HL-60 (cell line): ENCODE measurements around the gene SYNJ2.

Experiments used
- POLR2AphosphoS5 ChIP-seq: IDR thresholded peaks from 2 replicates; pipeline ENCODE4 v1.6.1; 2012; ENCODE audit warnings: low read depth
- TF ChIP-seq, protein P1 (sequence below): IDR thresholded peaks from one replicate; pipeline ENCODE4 v1.5.1; 2011; ENCODE audit warnings: low read length, control low read depth, inconsistent platforms; ENCODE audit not compliant: insufficient read depth
- TF ChIP-seq, protein P2 (sequence below): IDR thresholded peaks from 2 replicates; pipeline ENCODE4 v1.6.1; 2012; ENCODE audit warnings: low read depth; ENCODE audit not compliant: insufficient replicate concordance

DNA sequence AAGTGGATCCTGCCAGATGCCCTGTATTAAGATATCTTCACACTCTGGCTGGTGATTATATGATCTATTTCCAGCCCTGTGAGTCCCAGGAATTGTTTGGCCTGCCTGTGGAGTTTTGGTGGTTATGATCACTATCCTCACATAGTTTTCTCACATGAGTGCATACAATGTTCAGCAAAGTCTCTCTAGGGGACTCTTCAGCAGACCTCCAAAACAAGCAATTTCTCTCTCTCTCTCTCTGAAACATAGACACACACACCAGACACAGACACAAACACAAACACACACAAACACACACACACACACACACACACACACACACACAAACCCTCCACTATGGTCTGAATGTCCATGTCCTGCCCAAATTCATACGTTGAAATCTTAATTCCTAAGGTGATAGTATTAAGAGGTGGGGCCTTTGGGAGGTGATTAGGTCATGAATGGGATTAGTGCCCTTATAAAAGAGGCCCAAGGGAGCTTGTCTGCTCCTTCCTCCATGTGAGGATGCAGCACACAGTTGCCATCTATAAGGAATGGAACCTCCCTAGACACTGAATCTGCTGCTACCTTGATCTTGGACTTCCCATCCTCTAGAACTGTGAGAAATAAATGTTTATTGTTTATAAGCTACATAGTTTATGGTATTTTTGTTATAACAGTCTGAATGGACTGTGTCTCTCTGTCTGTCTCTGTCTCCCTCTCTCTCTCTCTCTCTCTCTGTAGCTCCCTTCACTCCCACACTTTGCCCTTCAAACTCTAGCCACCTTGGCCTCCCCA is 22.0 kb upstream of the SYNJ2 start:
- TF ChIP-seq, protein P1, sequence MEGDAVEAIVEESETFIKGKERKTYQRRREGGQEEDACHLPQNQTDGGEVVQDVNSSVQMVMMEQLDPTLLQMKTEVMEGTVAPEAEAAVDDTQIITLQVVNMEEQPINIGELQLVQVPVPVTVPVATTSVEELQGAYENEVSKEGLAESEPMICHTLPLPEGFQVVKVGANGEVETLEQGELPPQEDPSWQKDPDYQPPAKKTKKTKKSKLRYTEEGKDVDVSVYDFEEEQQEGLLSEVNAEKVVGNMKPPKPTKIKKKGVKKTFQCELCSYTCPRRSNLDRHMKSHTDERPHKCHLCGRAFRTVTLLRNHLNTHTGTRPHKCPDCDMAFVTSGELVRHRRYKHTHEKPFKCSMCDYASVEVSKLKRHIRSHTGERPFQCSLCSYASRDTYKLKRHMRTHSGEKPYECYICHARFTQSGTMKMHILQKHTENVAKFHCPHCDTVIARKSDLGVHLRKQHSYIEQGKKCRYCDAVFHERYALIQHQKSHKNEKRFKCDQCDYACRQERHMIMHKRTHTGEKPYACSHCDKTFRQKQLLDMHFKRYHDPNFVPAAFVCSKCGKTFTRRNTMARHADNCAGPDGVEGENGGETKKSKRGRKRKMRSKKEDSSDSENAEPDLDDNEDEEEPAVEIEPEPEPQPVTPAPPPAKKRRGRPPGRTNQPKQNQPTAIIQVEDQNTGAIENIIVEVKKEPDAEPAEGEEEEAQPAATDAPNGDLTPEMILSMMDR = no peak
- TF ChIP-seq POLR2AphosphoS5 = no peak
- TF ChIP-seq, protein P2, sequence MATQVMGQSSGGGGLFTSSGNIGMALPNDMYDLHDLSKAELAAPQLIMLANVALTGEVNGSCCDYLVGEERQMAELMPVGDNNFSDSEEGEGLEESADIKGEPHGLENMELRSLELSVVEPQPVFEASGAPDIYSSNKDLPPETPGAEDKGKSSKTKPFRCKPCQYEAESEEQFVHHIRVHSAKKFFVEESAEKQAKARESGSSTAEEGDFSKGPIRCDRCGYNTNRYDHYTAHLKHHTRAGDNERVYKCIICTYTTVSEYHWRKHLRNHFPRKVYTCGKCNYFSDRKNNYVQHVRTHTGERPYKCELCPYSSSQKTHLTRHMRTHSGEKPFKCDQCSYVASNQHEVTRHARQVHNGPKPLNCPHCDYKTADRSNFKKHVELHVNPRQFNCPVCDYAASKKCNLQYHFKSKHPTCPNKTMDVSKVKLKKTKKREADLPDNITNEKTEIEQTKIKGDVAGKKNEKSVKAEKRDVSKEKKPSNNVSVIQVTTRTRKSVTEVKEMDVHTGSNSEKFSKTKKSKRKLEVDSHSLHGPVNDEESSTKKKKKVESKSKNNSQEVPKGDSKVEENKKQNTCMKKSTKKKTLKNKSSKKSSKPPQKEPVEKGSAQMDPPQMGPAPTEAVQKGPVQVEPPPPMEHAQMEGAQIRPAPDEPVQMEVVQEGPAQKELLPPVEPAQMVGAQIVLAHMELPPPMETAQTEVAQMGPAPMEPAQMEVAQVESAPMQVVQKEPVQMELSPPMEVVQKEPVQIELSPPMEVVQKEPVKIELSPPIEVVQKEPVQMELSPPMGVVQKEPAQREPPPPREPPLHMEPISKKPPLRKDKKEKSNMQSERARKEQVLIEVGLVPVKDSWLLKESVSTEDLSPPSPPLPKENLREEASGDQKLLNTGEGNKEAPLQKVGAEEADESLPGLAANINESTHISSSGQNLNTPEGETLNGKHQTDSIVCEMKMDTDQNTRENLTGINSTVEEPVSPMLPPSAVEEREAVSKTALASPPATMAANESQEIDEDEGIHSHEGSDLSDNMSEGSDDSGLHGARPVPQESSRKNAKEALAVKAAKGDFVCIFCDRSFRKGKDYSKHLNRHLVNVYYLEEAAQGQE = no peak
